Hepatocyte (in vitro differentiated cells): ENCODE measurements around the gene MBNL1. TPM values are rescaled to one million over a fixed set of nuclear protein-coding genes. Genes with fewer than 3 reads are reported as not detected.

Source experiments
- DNase-seq: peaks from one replicate; pipeline ENCODE4 v3.0.0-alpha.2; 2016; ENCODE audit warnings: low spot score
- H2AFZ ChIP-seq: fragments of 200-600 bp; sonication (generic); 2 replicates; pipeline ENCODE4 v1.6.0; 2016; ENCODE audit warnings: antibody characterized with exemption, mild to moderate bottlenecking
- H3K27ac ChIP-seq: fragments of 200-600 bp; sonication (generic); 2 replicates; pipeline ENCODE4 v1.5.1; 2016; ENCODE audit warnings: mild to moderate bottlenecking
- H3K27me3 ChIP-seq: fragments of 200-600 bp; sonication (generic); 2 replicates; pipeline ENCODE4 v1.6.1; 2016
- H3K36me3 ChIP-seq: fragments of 200-600 bp; sonication (generic); replicated peaks from 2 replicates; pipeline ENCODE4 v1.5.1; 2016; ENCODE audit warnings: low read depth; ENCODE audit not compliant: insufficient read depth
- H3K4me1 ChIP-seq: fragments of 200-600 bp; sonication (generic); 2 replicates; pipeline ENCODE4 v1.5.1; 2016; ENCODE audit warnings: mild to moderate bottlenecking, moderate library complexity; ENCODE audit not compliant: insufficient read depth
- H3K4me2 ChIP-seq: fragments of 200-600 bp; sonication (generic); 2 replicates; pipeline ENCODE4 v1.6.0; 2016
- H3K4me3 ChIP-seq: fragments of 200-600 bp; sonication (generic); 2 replicates; pipeline ENCODE4 v1.5.1; 2016; ENCODE audit warnings: mild to moderate bottlenecking
- H3K79me2 ChIP-seq: fragments of 200-600 bp; sonication (generic); 2 replicates; pipeline ENCODE4 v1.6.0; 2017; ENCODE audit warnings: mild to moderate bottlenecking
- H3K9me2 ChIP-seq: fragments of 200-600 bp; sonication (generic); replicated peaks from 2 replicates; pipeline ENCODE4 v1.6.0; 2017; ENCODE audit warnings: mild to moderate bottlenecking; ENCODE audit not compliant: insufficient read depth
- H3K9me3 ChIP-seq: fragments of 200-600 bp; sonication (generic); 2 replicates; pipeline ENCODE4 v1.5.1; 2016; ENCODE audit warnings: low read depth, mild to moderate bottlenecking
- H4K20me1 ChIP-seq: fragments of 200-600 bp; sonication (generic); 2 replicates; pipeline ENCODE4 v1.6.0; 2016; ENCODE audit warnings: mild to moderate bottlenecking; ENCODE audit not compliant: insufficient read depth, poor library complexity, severe bottlenecking
- EZH2 ChIP-seq: fragments of 200-600 bp; sonication (generic); IDR thresholded peaks from 2 replicates; pipeline ENCODE4 v1.6.1; 2016; ENCODE audit warnings: antibody characterized with exemption, mild to moderate bottlenecking, borderline replicate concordance
- EZH2phosphoT487 ChIP-seq: fragments of 200-600 bp; sonication (generic); IDR thresholded peaks from one replicate; pipeline ENCODE4 v1.6.1; 2018; ENCODE audit warnings: antibody characterized with exemption, mild to moderate bottlenecking, low read depth, moderate library complexity; ENCODE audit not compliant: unreplicated experiment, severe bottlenecking
- WGBS: methylation state at CpG from one replicate; pipeline ENCODE4 v1.1.6; 2016; ENCODE audit warnings: low lambda C conversion rate; ENCODE audit errors: missing lambda C conversion rate; 5-methylcytosine and 5-hydroxymethylcytosine counted together
- polyA plus RNA-seq: library from polyadenylated mRNA; unstranded; fragments of >200 nt; fragmentation: Nextera tagmentation; extraction: Ambion mirVana; gene quantifications from 2 replicates; pipeline ENCODE4 v1.2.1, GENCODE V29; 2016
- total RNA-seq: library from RNA; depleted of rRNA; stranded (reverse); fragments of >200 nt; gene quantifications from 2 replicates; pipeline ENCODE4 v1.2.3, GENCODE V29; 2014
- TF ChIP-seq, protein P1 (sequence below): fragments of 200-600 bp; sonication (generic); IDR thresholded peaks from 2 replicates; pipeline ENCODE4 v1.5.1; 2016; ENCODE audit warnings: antibody characterized with exemption, mild to moderate bottlenecking; ENCODE audit not compliant: poor library complexity

MBNL1 gene
- total and polyA plus RNA-seq, 2 experiments from 2014 or later, result 20.5 to 104 TPM

- H3K4me1 ChIP-seq, result peaks cover 6% of the 10 kb centered on the region
- peaks cover 94% of the 10 kb centered on the region for H3K79me2 ChIP-seq
- H3K4me2 ChIP-seq, result no peak overlapping the region
- H3K4me3 ChIP-seq, result no peak overlapping the region
- no peaks in the 10 kb centered on the region for H3K9me2 ChIP-seq
- no peak overlapping the region for H3K27ac ChIP-seq
- H3K27me3 ChIP-seq, result no peaks in the 10 kb centered on the region
- H3K36me3 ChIP-seq, result no peaks in the 10 kb centered on the region
- DNase-seq, result no peak
- no peaks in the 10 kb centered on the region for H3K9me3 ChIP-seq
- peaks cover 28% of the 10 kb centered on the region for H4K20me1 ChIP-seq
- TF ChIP-seq EZH2, result no peak
- no peak for TF ChIP-seq EZH2phosphoT487
- TF ChIP-seq, protein P1, sequence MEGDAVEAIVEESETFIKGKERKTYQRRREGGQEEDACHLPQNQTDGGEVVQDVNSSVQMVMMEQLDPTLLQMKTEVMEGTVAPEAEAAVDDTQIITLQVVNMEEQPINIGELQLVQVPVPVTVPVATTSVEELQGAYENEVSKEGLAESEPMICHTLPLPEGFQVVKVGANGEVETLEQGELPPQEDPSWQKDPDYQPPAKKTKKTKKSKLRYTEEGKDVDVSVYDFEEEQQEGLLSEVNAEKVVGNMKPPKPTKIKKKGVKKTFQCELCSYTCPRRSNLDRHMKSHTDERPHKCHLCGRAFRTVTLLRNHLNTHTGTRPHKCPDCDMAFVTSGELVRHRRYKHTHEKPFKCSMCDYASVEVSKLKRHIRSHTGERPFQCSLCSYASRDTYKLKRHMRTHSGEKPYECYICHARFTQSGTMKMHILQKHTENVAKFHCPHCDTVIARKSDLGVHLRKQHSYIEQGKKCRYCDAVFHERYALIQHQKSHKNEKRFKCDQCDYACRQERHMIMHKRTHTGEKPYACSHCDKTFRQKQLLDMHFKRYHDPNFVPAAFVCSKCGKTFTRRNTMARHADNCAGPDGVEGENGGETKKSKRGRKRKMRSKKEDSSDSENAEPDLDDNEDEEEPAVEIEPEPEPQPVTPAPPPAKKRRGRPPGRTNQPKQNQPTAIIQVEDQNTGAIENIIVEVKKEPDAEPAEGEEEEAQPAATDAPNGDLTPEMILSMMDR, result no peak
- WGBS, result 97% methylated on average over 4 of the region's 4 CpGs
- no peak overlapping the region for H2AFZ ChIP-seq
Observed at GRCh38 chr3:152377184-152377570, 108.4 kb downstream of the MBNL1 start.

DNA sequence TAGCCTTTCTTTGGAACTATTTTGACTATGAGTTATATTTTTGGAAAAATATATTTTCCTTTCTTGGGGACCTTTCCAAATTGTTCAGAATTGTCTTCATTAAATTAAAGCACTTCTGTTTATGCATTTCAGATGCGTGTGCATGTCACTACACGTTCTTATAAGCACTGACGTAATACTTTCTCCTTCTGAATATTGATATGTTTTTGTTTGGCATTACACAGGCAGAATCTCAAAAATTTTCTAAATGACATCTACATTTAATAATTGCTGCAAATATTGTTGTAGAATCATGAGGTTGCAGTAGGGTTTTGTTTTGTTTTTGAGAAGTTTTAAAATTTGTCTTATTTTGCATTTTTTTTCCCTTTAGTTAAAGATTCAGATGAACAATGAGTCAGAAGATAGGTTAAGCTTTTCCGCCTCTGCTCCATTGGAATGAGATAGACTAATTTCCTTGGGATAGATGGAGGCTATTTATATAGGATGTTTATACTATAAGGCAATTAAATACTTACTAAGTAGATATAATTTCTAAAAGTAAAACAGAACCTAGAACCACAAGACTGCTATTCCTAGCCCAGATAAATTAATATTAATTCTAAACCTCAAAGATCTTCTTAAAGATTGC lies 110.8 kb downstream of the MBNL1 start:
- 88% methylated on average over 4 of the region's 4 CpGs for WGBS
- peaks cover 97% of the 10 kb centered on the region for H3K79me2 ChIP-seq
- H3K4me1 ChIP-seq, result peaks cover 6% of the 10 kb centered on the region
- no peak overlapping the region for H3K27ac ChIP-seq
- H3K4me3 ChIP-seq, result no peak overlapping the region
- peaks cover 14% of the 10 kb centered on the region for H4K20me1 ChIP-seq
- no peak overlapping the region for H3K4me2 ChIP-seq
- TF ChIP-seq EZH2phosphoT487 (no peak), EZH2 (no peak)
- TF ChIP-seq, protein P1, result no peak
- H3K9me3 ChIP-seq, result no peaks in the 10 kb centered on the region
- no peaks in the 10 kb centered on the region for H3K9me2 ChIP-seq
- H2AFZ ChIP-seq, result no peak overlapping the region
- no peaks in the 10 kb centered on the region for H3K27me3 ChIP-seq
- no peak for DNase-seq
- no peaks in the 10 kb centered on the region for H3K36me3 ChIP-seq

- Histone ChIP-seq H3K27ac (no peak overlapping the region), H3K27me3 (no peaks in the 10 kb centered on the region), H4K20me1 (peaks cover 12% of the 10 kb centered on the region), H3K4me2 (no peak overlapping the region), H3K4me1 (peaks cover 6% of the 10 kb centered on the region), H3K36me3 (no peaks in the 10 kb centered on the region), H3K9me2 (no peaks in the 10 kb centered on the region), H2AFZ (no peak overlapping the region), H3K79me2 (peaks cover 97% of the 10 kb centered on the region), H3K9me3 (no peaks in the 10 kb centered on the region), H3K4me3 (no peak overlapping the region)
- 83% methylated on average over 3 of the region's 3 CpGs for WGBS
- TF ChIP-seq, protein P1, result no peak
- TF ChIP-seq EZH2phosphoT487 (no peak), EZH2 (no peak)
- no peak for DNase-seq
Observed at GRCh38 chr3:152380043-152380442, 111.3 kb downstream of the MBNL1 start.
